Measurements from ENCODE around the gene YJU2.

YJU2 gene

GRCh38 chr19:4298810-4299550 lies 52.1 kb downstream of the YJU2 start:
- DNase-seq (ENCODE audit: low read depth): no peak

- no peak for DNase-seq (ENCODE audit: low read depth)
These were observed 53.7 kb downstream of the YJU2 start for GRCh38 chr19:4300589-4300988.

- DNase-seq (ENCODE audit: low read depth): no peak
These were observed 54.8 kb downstream of the YJU2 start for GRCh38 chr19:4301590-4302242.

GRCh38 chr19:4302243-4302640 lies 55.4 kb downstream of the YJU2 start, which contains the start of gene TMIGD2:
Gene TMIGD2 (minus strand): TSS chr19:4302389. CDS start chr19:4302385, 4 bp downstream.
- DNase-seq (ENCODE audit: low read depth): no peak

GRCh38 chr19:4303819-4304537 lies 57.1 kb downstream of the YJU2 start:
- DNase-seq (ENCODE audit: low read depth): no peak

- DNase-seq (ENCODE audit: low read depth): peak; percentile 53
These were observed 57.8 kb downstream of the YJU2 start, which contains the start of gene FSD1 for GRCh38 chr19:4304538-4305256. Gene FSD1 (plus strand): TSS chr19:4304598. CDS start chr19:4304747, 149 bp downstream.

GRCh38 chr19:4305257-4305612 lies 58.4 kb downstream of the YJU2 start:
- DNase-seq (ENCODE audit: low read depth): no peak

- no peak for DNase-seq (ENCODE audit: low read depth)
These were observed 58.8 kb downstream of the YJU2 start for GRCh38 chr19:4305659-4306058.

- no peak for DNase-seq (ENCODE audit: low read depth)
These were observed 63.6 kb downstream of the YJU2 start for GRCh38 chr19:4310247-4311121.

- DNase-seq (ENCODE audit: low read depth): no peak
These were observed 67.1 kb downstream of the YJU2 start for GRCh38 chr19:4313847-4314490.

GRCh38 chr19:4316956-4317355 lies 70.1 kb downstream of the YJU2 start:
- no peak for DNase-seq (ENCODE audit: low read depth)

- DNase-seq (ENCODE audit: low read depth): no peak
These were observed 71.6 kb downstream of the YJU2 start for GRCh38 chr19:4318460-4318859.

Data from stimulated activated CD8-positive, alpha-beta memory T cell treated with anti-CD3 and anti-CD28 coated beads, Interleukin-7, amount 100 ng/mL, for 24 hours (primary cell).